ENCODE results near the gene MS4A6E. TPM values are rescaled to one million over a fixed set of nuclear protein-coding genes. Genes with fewer than 3 reads are reported as not detected.

Gene MS4A6E, protein sequence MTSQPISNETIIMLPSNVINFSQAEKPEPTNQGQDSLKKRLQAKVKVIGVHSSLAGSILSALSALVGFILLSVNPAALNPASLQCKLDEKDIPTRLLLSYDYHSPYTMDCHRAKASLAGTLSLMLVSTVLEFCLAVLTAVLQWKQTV
- not detected in 2 replicates for total RNA-seq (2021)
- Bru-seq, nascent RNA, result not detected
- BruChase-seq, experiment 1, labeled RNA remaining after a 2-hour chase, result not detected
- not detected for BruChase-seq, experiment 2, labeled RNA remaining after a 6-hour chase
- long read RNA-seq, result 0 reads

GRCh38 chr11:60326955-60327354 is at the start of gene MS4A6E:
Gene MS4A6E, plus strand, starts transcription at chr11:60327255. Its CDS starts 7,641 bp downstream, at chr11:60334896.
- ChIA-PET CTCF (no interaction called here), POLR2A (ENCODE audit: unreplicated experiment) (no interaction called here)
- H3K9me2 ChIP-seq (ENCODE audit: insufficient read depth), result no peaks in the 10 kb centered on the region
- no peak within 1 kb of the TSS for H3K4me2 ChIP-seq
- no peak for TF ChIP-seq EZH2 (IDR thresholded peaks at IDR 0.05; ENCODE audit: low read depth)
- TF ChIP-seq, protein P1, sequence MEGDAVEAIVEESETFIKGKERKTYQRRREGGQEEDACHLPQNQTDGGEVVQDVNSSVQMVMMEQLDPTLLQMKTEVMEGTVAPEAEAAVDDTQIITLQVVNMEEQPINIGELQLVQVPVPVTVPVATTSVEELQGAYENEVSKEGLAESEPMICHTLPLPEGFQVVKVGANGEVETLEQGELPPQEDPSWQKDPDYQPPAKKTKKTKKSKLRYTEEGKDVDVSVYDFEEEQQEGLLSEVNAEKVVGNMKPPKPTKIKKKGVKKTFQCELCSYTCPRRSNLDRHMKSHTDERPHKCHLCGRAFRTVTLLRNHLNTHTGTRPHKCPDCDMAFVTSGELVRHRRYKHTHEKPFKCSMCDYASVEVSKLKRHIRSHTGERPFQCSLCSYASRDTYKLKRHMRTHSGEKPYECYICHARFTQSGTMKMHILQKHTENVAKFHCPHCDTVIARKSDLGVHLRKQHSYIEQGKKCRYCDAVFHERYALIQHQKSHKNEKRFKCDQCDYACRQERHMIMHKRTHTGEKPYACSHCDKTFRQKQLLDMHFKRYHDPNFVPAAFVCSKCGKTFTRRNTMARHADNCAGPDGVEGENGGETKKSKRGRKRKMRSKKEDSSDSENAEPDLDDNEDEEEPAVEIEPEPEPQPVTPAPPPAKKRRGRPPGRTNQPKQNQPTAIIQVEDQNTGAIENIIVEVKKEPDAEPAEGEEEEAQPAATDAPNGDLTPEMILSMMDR (conservative IDR thresholded peaks at IDR 0.05), result no peak
- H3K4me1 ChIP-seq (replicated peaks; ENCODE audit: insufficient read depth), result no peaks in the 10 kb centered on the region
- H3K27me3 ChIP-seq (ENCODE audit: insufficient read depth, low read depth), result no peaks in the 10 kb centered on the region
- H2AFZ ChIP-seq, result no peak within 1 kb of the TSS
- no peak within 1 kb of the TSS for H3K27ac ChIP-seq
- intact Hi-C loops (cut with micrococcal nuclease; ENCODE audit: unreplicated experiment), result no loop called here
- no peaks in the 10 kb centered on the region for H3K9me3 ChIP-seq (ENCODE audit: insufficient read depth, low read depth)
- no peak within 1 kb of the TSS for H3K4me3 ChIP-seq
- BruUV-seq (replicated peaks), result no TSS peak
- H4K20me1 ChIP-seq (ENCODE audit: insufficient read depth), result no peaks in the 10 kb centered on the region
- H3K79me2 ChIP-seq (ENCODE audit: low read depth), result no peaks in the 10 kb centered on the region
- H3F3A ChIP-seq (ENCODE audit: insufficient read depth, low read depth), result no peaks in the 10 kb centered on the region
- no peaks in the 10 kb centered on the region for H3K36me3 ChIP-seq (ENCODE audit: low read depth)
- no peak for DNase-seq

- Histone ChIP-seq H3K9me2 (ENCODE audit: insufficient read depth) (no peaks in the 10 kb centered on the region), H3K27ac (no peak within 1 kb of the TSS), H3K9me3 (ENCODE audit: insufficient read depth, low read depth) (no peaks in the 10 kb centered on the region), H3K4me1 (replicated peaks; ENCODE audit: insufficient read depth) (no peaks in the 10 kb centered on the region), H3K27me3 (ENCODE audit: insufficient read depth, low read depth) (no peaks in the 10 kb centered on the region), H3K36me3 (ENCODE audit: low read depth) (no peaks in the 10 kb centered on the region), H3K4me3 (no peak within 1 kb of the TSS), H4K20me1 (ENCODE audit: insufficient read depth) (no peaks in the 10 kb centered on the region), H2AFZ (no peak within 1 kb of the TSS), H3K4me2 (no peak within 1 kb of the TSS), H3K79me2 (ENCODE audit: low read depth) (no peaks in the 10 kb centered on the region), H3F3A (ENCODE audit: insufficient read depth, low read depth) (no peaks in the 10 kb centered on the region)
- ChIA-PET CTCF (no interaction called here), POLR2A (ENCODE audit: unreplicated experiment) (no interaction called here)
- DNase-seq, result no peak
- BruUV-seq (replicated peaks), result no TSS peak
- TF ChIP-seq EZH2 (IDR thresholded peaks at IDR 0.05; ENCODE audit: low read depth), result no peak
- TF ChIP-seq, protein P1 (conservative IDR thresholded peaks at IDR 0.05), result no peak
- intact Hi-C loops (cut with micrococcal nuclease; ENCODE audit: unreplicated experiment), result no loop called here
These were observed 46.6 kb upstream of the MS4A6E start, which contains the start of gene MS4A4A for GRCh38 chr11:60280412-60280811. Gene MS4A4A, plus strand, starts transcription at chr11:60280666. Its CDS starts 10 bp downstream, at chr11:60280676.

DNA sequence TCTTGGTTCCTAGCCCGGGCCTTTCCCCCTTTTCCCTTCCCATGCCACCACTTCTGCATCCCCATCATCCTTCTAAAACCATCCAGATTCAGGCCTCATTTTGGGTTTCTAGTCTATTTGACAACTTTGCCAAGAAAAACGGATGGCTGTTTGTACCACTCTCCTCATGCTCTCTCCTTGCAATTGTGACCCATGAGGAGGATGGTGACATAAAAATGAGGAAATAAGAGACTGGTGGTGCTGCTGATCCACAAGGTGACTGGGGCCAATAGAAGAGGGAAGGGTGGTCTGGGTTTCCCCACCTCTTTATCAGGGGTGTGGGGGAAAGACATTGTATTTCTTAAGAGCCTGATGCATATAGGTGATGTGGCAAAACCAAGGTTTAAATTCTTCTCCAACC is 45.6 kb upstream of the MS4A6E start:
- no TSS peak for BruUV-seq (replicated peaks)
- CTCF ChIA-PET, result no interaction called here
- Histone ChIP-seq H2AFZ (no peak overlapping the region), H3K4me3 (no peak overlapping the region), H3F3A (ENCODE audit: insufficient read depth, low read depth) (no peaks in the 10 kb centered on the region), H3K36me3 (ENCODE audit: low read depth) (no peaks in the 10 kb centered on the region), H3K27ac (no peak overlapping the region), H3K27me3 (ENCODE audit: insufficient read depth, low read depth) (no peaks in the 10 kb centered on the region), H4K20me1 (ENCODE audit: insufficient read depth) (no peaks in the 10 kb centered on the region), H3K4me1 (replicated peaks; ENCODE audit: insufficient read depth) (no peaks in the 10 kb centered on the region), H3K9me3 (ENCODE audit: insufficient read depth, low read depth) (no peaks in the 10 kb centered on the region), H3K4me2 (no peak overlapping the region), H3K79me2 (ENCODE audit: low read depth) (no peaks in the 10 kb centered on the region), H3K9me2 (ENCODE audit: insufficient read depth) (no peaks in the 10 kb centered on the region)
- intact Hi-C loops (cut with micrococcal nuclease; ENCODE audit: unreplicated experiment), result no loop called here
- TF ChIP-seq, protein P1 (conservative IDR thresholded peaks at IDR 0.05), result no peak
- TF ChIP-seq EZH2 (IDR thresholded peaks at IDR 0.05; ENCODE audit: low read depth), result no peak
- POLR2A ChIA-PET (ENCODE audit: unreplicated experiment), result no interaction called here
- DNase-seq, result no peak

Measured in PC-9 (cell line).